Neuron (in vitro differentiated cells): ENCODE data around the gene TNFRSF17.
"Not testable (repeated sequence)": the region's sequence is repeated elsewhere in the genome, so short reads cannot be mapped to it uniquely, and the experiment has no call there.

Source experiments
- H2AFZ ChIP-seq: one replicate; pipeline ENCODE4 v1.6.1; 2013; ENCODE audit warnings: low read depth, mild to moderate bottlenecking, inconsistent platforms, low read length, moderate library complexity
- H3K27me3 ChIP-seq: one replicate; pipeline ENCODE4 v1.6.1; 2013; ENCODE audit warnings: low read length; ENCODE audit not compliant: insufficient read depth
- H3K36me3 ChIP-seq: one replicate; pipeline ENCODE4 v1.6.1; 2013; ENCODE audit warnings: low read length; ENCODE audit not compliant: insufficient read depth
- H3K4me1 ChIP-seq: one replicate; pipeline ENCODE4 v1.6.1; 2013; ENCODE audit warnings: low read length; ENCODE audit not compliant: insufficient read depth
- H3K4me3 ChIP-seq: 2 replicates; pipeline ENCODE4 v1.5.1; 2013; ENCODE audit warnings: mild to moderate bottlenecking, low read length, moderate library complexity
- H3K9me3 ChIP-seq: one replicate; pipeline ENCODE4 v1.6.1; 2013; ENCODE audit warnings: low read length

The TNFRSF17 gene

GRCh38 chr16:11957591-11958395 is 7.2 kb upstream of the TNFRSF17 start:
- H3K9me3 ChIP-seq: no peaks in the 10 kb centered on the region
- H2AFZ ChIP-seq: no peak overlapping the region
- H3K4me1 ChIP-seq: no peaks in the 10 kb centered on the region
- no peaks in the 10 kb centered on the region for H3K27me3 ChIP-seq
- no peaks in the 10 kb centered on the region for H3K36me3 ChIP-seq
- H3K4me3 ChIP-seq: no peak overlapping the region

GRCh38 chr16:11962457-11962856 is 2.6 kb upstream of the TNFRSF17 start:
- H3K36me3 ChIP-seq, H2AFZ ChIP-seq, H3K9me3 ChIP-seq, H3K27me3 ChIP-seq, H3K4me1 ChIP-seq, H3K4me3 ChIP-seq: not testable (repeated sequence)

DNA sequence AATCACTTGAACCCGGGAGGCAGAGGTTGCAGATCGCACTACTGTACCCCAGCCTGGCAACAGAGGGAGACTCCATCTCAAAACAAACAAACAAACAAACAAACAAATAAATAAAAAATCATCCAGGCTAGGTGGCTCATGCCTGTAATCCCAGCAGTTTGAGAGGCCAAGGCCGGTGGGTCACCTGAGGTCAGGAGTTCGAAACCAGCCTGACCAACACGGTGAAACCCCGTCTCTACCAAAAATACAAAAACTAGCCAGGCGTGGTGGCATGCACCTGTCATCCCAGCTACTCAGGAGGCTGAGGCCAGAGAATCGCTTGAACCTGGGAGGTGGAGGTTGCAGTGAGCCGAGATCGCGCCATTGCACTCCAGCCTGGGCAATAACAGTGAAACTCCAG is 2.0 kb upstream of the TNFRSF17 start:
- not testable (repeated sequence) for H3K9me3 ChIP-seq, H3K36me3 ChIP-seq, H3K4me3 ChIP-seq, H2AFZ ChIP-seq, H3K27me3 ChIP-seq, H3K4me1 ChIP-seq

DNA sequence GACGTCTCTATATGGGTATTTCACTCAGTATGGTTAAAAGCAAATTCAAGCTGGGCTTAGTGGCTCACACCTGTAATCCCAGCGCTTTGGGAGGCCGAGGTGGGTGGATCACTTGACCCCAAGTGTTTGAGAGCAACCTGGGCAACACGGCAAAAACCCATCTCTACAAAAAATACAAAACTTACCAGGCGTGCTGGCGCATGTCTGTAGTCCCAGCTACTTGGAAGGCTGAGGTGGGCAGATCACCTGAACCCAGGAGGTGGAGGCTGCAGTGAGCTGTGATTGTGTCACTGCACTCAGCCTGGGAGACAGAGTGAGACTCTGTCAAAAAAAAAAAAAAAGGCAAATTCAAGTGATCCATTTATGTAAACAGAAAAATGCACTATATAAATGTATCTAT is 1.3 kb upstream of the TNFRSF17 start:
- H3K27me3 ChIP-seq: no peaks in the 10 kb centered on the region
- H2AFZ ChIP-seq: no peak overlapping the region
- H3K4me3 ChIP-seq: no peak overlapping the region
- H3K4me1 ChIP-seq: no peaks in the 10 kb centered on the region
- H3K9me3 ChIP-seq: no peaks in the 10 kb centered on the region
- no peaks in the 10 kb centered on the region for H3K36me3 ChIP-seq

- Histone ChIP-seq H3K9me3 (no peaks in the 10 kb centered on the region), H3K36me3 (no peaks in the 10 kb centered on the region), H3K27me3 (no peaks in the 10 kb centered on the region), H3K4me3 (no peak overlapping the region), H2AFZ (no peak overlapping the region), H3K4me1 (no peaks in the 10 kb centered on the region)
Observed at GRCh38 chr16:11966173-11966572, 1.2 kb downstream of the TNFRSF17 start.

DNA sequence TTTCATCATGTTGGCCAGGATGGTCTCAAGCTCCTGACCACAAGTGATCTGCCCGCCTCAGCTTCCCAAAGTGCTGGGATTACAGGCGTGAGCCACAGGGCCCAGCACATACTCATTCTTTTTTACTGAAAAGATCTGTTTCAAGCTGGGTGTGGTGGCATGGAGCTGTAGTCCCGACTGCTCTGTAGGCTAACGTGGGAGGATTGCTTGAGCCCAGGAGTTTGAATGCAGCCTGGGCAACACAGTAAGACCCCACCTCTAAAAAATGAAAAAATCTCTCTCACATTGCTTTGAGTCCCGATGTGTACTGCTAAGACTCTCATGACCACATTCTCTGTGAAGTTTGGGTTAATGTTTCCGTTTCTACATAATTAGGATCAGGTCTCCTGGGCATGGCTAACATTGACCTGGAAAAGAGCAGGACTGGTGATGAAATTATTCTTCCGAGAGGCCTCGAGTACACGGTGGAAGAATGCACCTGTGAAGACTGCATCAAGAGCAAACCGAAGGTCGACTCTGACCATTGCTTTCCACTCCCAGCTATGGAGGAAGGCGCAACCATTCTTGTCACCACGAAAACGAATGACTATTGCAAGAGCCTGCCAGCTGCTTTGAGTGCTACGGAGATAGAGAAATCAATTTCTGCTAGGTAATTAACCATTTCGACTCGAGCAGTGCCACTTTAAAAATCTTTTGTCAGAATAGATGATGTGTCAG is 2.3 kb downstream of the TNFRSF17 start:
- H3K36me3 ChIP-seq: no peaks in the 10 kb centered on the region
- H3K9me3 ChIP-seq: no peaks in the 10 kb centered on the region
- H3K27me3 ChIP-seq: no peaks in the 10 kb centered on the region
- no peak overlapping the region for H2AFZ ChIP-seq
- H3K4me3 ChIP-seq: no peak overlapping the region
- H3K4me1 ChIP-seq: no peaks in the 10 kb centered on the region

DNA sequence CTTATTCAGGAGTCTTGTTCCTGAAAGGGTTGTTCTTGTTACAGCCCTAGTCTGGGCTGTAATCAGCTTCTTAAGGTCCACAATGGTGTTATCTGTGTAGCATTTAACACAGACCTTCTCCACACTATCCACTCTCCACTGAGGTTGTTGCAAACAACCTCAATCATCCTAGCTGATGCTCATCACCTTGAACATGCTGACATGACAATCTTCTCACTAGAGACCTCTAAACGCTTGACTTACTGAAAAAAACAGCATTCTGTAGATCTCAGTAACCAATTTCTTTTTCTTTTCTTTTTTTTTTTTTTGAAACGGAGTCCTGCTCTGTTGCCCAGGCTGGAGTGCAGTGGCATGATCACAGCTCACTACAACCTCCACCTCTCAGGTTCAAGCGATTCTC is 3.6 kb downstream of the TNFRSF17 start:
- no peaks in the 10 kb centered on the region for H3K4me1 ChIP-seq
- no peak overlapping the region for H2AFZ ChIP-seq
- H3K9me3 ChIP-seq: no peaks in the 10 kb centered on the region
- peaks cover 5% of the 10 kb centered on the region for H3K36me3 ChIP-seq
- H3K4me3 ChIP-seq: no peak overlapping the region
- H3K27me3 ChIP-seq: no peaks in the 10 kb centered on the region

DNA sequence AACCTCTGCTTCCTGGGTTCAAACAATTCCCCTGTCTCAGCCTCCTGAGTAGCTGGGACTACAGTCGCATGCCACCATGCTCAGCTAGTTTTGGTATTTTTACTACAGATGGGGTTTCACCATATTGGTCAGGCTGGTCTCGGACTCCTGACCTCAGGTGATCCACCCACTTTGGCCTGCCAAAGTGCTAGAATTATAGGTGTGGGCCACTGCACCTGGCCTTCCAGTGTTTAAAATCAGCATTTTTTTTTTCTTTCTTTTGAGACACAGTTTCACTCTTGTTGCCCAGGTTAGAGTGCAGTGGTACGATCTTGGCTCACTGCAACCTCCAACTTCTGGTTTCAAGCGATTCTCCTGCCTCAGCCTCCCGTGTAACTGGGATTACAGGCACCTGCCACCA is 5.3 kb downstream of the TNFRSF17 start:
- H3K9me3 ChIP-seq, H3K27me3 ChIP-seq, H2AFZ ChIP-seq, H3K4me1 ChIP-seq, H3K36me3 ChIP-seq, H3K4me3 ChIP-seq: not testable (repeated sequence)

DNA sequence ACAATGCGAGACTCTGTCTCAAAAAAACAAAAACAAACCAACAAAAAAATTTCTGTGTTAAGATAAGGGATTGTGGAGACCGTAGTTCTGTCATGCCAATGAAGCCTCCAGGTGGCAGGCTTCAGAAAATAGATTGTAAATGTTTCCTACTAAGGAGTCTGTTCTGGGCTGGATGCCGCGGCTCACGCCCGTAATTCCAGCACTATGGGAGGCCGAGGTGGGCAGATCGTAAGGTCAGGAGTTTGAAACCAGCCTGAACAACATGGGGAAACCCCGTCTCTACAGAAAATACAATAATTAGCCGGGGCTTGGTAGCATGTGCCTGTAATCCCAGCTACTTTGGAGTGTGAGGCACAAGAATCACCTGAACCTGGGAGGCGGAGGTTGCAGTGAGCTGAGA is 7.1 kb downstream of the TNFRSF17 start:
- Histone ChIP-seq H3K27me3 (no peaks in the 10 kb centered on the region), H3K9me3 (no peaks in the 10 kb centered on the region), H3K4me1 (peaks cover 8% of the 10 kb centered on the region), H3K36me3 (peaks cover 7% of the 10 kb centered on the region), H2AFZ (no peak overlapping the region), H3K4me3 (no peak overlapping the region)

DNA sequence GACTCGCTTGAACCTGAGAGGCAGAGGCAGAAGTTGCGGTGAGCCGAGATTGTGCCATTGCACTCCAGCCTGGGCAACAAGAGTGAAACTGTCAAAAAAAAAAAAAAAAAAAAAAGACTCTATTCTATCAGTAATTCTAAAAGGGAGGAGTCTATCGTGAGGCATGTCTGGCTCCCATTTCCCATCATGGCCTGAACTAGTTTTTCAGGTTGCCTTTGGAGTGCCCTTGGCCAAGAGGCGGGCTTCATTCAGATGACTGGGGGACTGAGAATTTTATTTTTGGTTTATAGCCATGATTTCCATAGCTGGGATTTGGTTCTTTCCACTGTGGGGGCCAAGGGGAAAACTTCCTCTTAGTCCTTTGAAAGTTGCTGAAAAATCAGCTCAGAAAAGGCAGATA is 8.1 kb downstream of the TNFRSF17 start:
- Histone ChIP-seq H3K4me1 (peaks cover 16% of the 10 kb centered on the region), H3K36me3 (peaks cover 7% of the 10 kb centered on the region), H3K9me3 (no peaks in the 10 kb centered on the region), H3K4me3 (no peak overlapping the region), H3K27me3 (no peaks in the 10 kb centered on the region), H2AFZ (no peak overlapping the region)

GRCh38 chr16:11976850-11977375 is 11.9 kb downstream of the TNFRSF17 start:
- H3K9me3 ChIP-seq: no peaks in the 10 kb centered on the region

DNA sequence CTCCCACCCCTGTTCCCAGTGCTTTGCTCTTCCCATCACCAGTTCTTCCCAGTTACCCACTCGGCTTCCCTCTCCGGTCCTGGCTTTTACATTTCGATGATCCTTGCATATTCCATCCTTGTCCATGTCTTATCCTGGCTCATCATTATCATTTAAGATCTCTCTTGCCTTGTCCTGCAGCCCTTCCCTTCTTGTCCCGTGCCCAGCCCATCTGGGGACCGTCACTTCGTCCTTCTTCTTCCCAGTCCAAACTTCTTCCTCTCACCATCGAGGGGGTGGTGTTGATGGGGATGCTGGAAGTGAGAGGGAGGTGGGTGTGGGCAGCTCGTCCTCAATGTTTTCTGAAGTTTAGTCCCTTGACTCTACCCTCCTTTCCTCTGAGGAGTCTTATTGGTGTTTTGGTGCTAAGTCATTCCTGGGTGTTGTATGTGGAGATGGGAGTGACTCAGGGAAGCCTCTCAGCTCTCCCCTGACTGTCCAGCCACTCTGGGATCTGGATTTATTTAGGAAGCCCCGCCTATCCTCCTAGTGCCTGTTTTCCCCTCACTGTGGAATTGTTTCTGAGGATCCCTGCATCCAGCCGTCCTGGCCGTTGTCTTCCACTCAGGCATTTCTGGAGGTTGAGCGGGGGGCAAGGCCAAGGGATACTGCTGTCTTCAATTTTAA is 12.5 kb downstream of the TNFRSF17 start:
- Histone ChIP-seq H3K36me3 (peaks cover 7% of the 10 kb centered on the region), H3K4me3 (peak overlapping the region; percentile 64), H3K27me3 (no peaks in the 10 kb centered on the region), H3K4me1 (peaks cover 16% of the 10 kb centered on the region), H3K9me3 (no peaks in the 10 kb centered on the region), H2AFZ (peak overlapping the region; percentile 81)

More at GRCh38 chr16:11976850-11977375, 11.9 kb downstream of the TNFRSF17 start:
- Histone ChIP-seq H3K4me3 (peak overlapping the region; percentile 64), H3K36me3 (peaks cover 7% of the 10 kb centered on the region), H3K27me3 (no peaks in the 10 kb centered on the region), H3K4me1 (peaks cover 16% of the 10 kb centered on the region), H2AFZ (peak overlapping the region; percentile 81)

DNA sequence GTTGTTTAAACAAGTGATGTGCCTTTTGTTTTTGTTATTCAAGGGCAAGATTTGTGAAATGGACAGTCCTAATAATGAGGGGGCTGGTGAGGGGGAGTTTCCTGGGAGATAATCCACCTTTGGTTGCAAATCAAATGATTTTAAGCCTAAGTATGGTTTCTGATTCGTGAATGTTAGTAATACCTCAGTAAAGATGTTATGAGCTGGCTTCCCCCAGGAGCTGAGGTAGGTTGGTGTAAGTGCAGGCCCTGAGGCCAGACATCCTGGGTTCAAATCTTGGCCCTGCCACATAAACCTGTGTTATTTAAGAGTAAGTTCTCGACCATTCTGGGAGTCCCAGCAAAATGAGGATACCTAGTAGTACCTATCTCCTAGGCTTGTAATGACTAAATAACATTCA is 13.1 kb downstream of the TNFRSF17 start:
- Histone ChIP-seq H3K4me1 (peaks cover 16% of the 10 kb centered on the region), H3K9me3 (no peaks in the 10 kb centered on the region), H3K4me3 (peak overlapping the region; percentile 64), H3K36me3 (peaks cover 6% of the 10 kb centered on the region), H3K27me3 (no peaks in the 10 kb centered on the region), H2AFZ (no peak overlapping the region)
